B cell (primary cell): ENCODE measurements around the gene HTATIP2. TPM values are rescaled to one million over a fixed set of nuclear protein-coding genes. Genes with fewer than 3 reads are reported as not detected.

ENCODE experiments used
- ATAC-seq: fragments of 200-7000 bp; cut with Tn5 transposase; one replicate; pipeline ENCODE4 v1.10.0; 2021; ENCODE audit warnings: low read depth, mild to moderate bottlenecking, moderate number of reproducible peaks, moderate library complexity
- CTCF ChIA-PET: fragments of 350-600 bp; sonication (Branson Sonifier 250); formaldehyde crosslinking; loops from one replicate; lab custom pipeline; 2021; ENCODE audit warnings: antibody characterized with exemption, inconsistent platforms; lab: Charles Lee
- POLR2A ChIA-PET: fragments of 350-600 bp; sonication (Branson Sonifier 250); formaldehyde crosslinking; loops from one replicate; lab custom pipeline; 2021; ENCODE audit warnings: antibody characterized with exemption; lab: Charles Lee
- DNase-seq: peaks from one replicate; pipeline ENCODE4 v3.0.0; 2013
- H2AFZ ChIP-seq: 2 replicates; pipeline ENCODE4 v1.6.1; 2012; ENCODE audit warnings: mild to moderate bottlenecking, low read depth, low read length; ENCODE audit not compliant: insufficient read depth, poor library complexity, severe bottlenecking
- H3K27ac ChIP-seq, 2 donors: 1 replicate in 1 of 2; 2 replicates in 1 of 2; pipeline ENCODE4 v1.5.1; 2012 to 2013; ENCODE audit warnings: low read length in 2 of 2, mild to moderate bottlenecking in 2 of 2, moderate library complexity in 1 of 2
- H3K27me3 ChIP-seq, 4 experiments: fragments of 200-600 bp in 1 of 4; sonication (generic) in 1 of 4; replicated peaks in 1 of 4; 1 replicate in 2 of 4; 2 replicates in 2 of 4; pipeline versions ENCODE4 v1.6.1 to v1.7.0; 2013 to 2016; ENCODE audit warnings: low read length in 3 of 4, mild to moderate bottlenecking in 2 of 4, mixed read lengths in 1 of 4, moderate library complexity in 1 of 4; ENCODE audit not compliant: insufficient read depth in 4 of 4, control insufficient read depth in 3 of 4; ENCODE audit errors: control extremely low read depth in 1 of 4
- H3K36me3 ChIP-seq, 2 experiments: replicated peaks in 1 of 2; 1 replicate in 1 of 2; 2 replicates in 1 of 2; pipeline versions ENCODE4 v1.6.1 to v1.7.1; 2013; ENCODE audit warnings: low read length in 1 of 2; ENCODE audit not compliant: insufficient read depth in 2 of 2, control insufficient read depth in 1 of 2; ENCODE audit errors: control extremely low read depth in 1 of 2, extremely low read depth in 1 of 2
- H3K4me1 ChIP-seq, 2 donors: fragments of 200-600 bp in 1 of 2; sonication (generic) in 1 of 2; 1 replicate in 1 of 2; 2 replicates in 1 of 2; pipeline versions ENCODE4 v1.5.1 to v1.6.1; 2013 to 2017; ENCODE audit warnings: low read length in 2 of 2; ENCODE audit not compliant: control insufficient read depth in 2 of 2, insufficient read depth in 2 of 2
- H3K4me2 ChIP-seq: replicated peaks from 2 replicates; pipeline ENCODE3; 2012; ENCODE audit warnings: mild to moderate bottlenecking, low read depth, low read length; ENCODE audit not compliant: poor library complexity, severe bottlenecking
- H3K4me3 ChIP-seq, 5 experiments: fragments of 200-600 bp in 1 of 5; sonication (generic) in 1 of 5; 1 replicate in 3 of 5; 2 replicates in 2 of 5; pipeline versions ENCODE4 v1.5.1 to v1.7.0; 2011 to 2016; ENCODE audit warnings: low read length in 4 of 5, mild to moderate bottlenecking in 4 of 5, low read depth in 2 of 5, control low read depth in 1 of 5, moderate library complexity in 1 of 5; ENCODE audit not compliant: insufficient read depth in 1 of 5; ENCODE audit errors: control extremely low read depth in 1 of 5, extremely low read depth in 1 of 5
- H3K79me2 ChIP-seq: fragments of 200-600 bp; sonication (generic); one replicate; pipeline ENCODE4 v1.6.0; 2016; ENCODE audit warnings: low read length; ENCODE audit not compliant: control insufficient read depth, insufficient read depth
- H3K9ac ChIP-seq: fragments of 200-600 bp; sonication (generic); 2 replicates; pipeline ENCODE4 v1.6.1; 2017; ENCODE audit warnings: mild to moderate bottlenecking, low read length, moderate library complexity
- H3K9me3 ChIP-seq, 3 donors: one replicate each; pipeline versions ENCODE4 v1.6.1 to v1.7.1; 2013; ENCODE audit warnings: low read length in 2 of 3; ENCODE audit not compliant: control insufficient read depth in 2 of 3, insufficient read depth in 1 of 3; ENCODE audit errors: control extremely low read depth in 1 of 3
- H4K20me1 ChIP-seq: 2 replicates; pipeline ENCODE4 v1.6.0; 2012; ENCODE audit warnings: mild to moderate bottlenecking, low read length; ENCODE audit not compliant: insufficient read depth, control insufficient read depth, poor library complexity, severe bottlenecking
- H3K27ac Mint-ChIP-seq: one replicate; pipeline ENCODE4 v1.8.0; 2021; ENCODE audit warnings: mixed read lengths
- H3K27me3 Mint-ChIP-seq: one replicate; pipeline ENCODE4 v1.8.0; 2021; ENCODE audit warnings: mixed read lengths
- H3K4me1 Mint-ChIP-seq: one replicate; pipeline ENCODE4 v1.8.0; 2021; ENCODE audit warnings: mixed read lengths
- H3K4me3 Mint-ChIP-seq: one replicate; pipeline ENCODE4 v1.8.0; 2021; ENCODE audit warnings: mixed read lengths
- H3K9me3 Mint-ChIP-seq: one replicate; pipeline ENCODE4 v1.8.0; 2022; ENCODE audit warnings: mixed read lengths; ENCODE audit not compliant: insufficient read depth
- EZH2 ChIP-seq: IDR thresholded peaks from 2 replicates; pipeline ENCODE4 v1.6.1; 2012; ENCODE audit warnings: borderline replicate concordance, low read depth, mild to moderate bottlenecking, moderate library complexity, low read length; ENCODE audit not compliant: insufficient read depth, poor library complexity, severe bottlenecking
- WGBS: methylation state at CpG from one replicate; pipeline ENCODE4 v1.1.5; 2013; ENCODE audit warnings: missing lambda C conversion rate; ENCODE audit not compliant: insufficient coverage; 5-methylcytosine and 5-hydroxymethylcytosine counted together
- intact Hi-C: fragments of 100-400 bp; cut with micrococcal nuclease; formaldehyde crosslinking; loops from one replicate; pipeline ENCODE4 v1.10.0; 2022
- polyA plus RNA-seq: library from polyadenylated mRNA; depleted of rRNA; stranded (reverse); fragments of >200 nt; gene quantifications from 2 replicates; pipeline ENCODE4 v1.2.3, GENCODE V29; 2012
- total RNA-seq, 2 donors: library from RNA; stranded (reverse); fragments of 120-200 nt in 1 of 2; gene quantifications; 1 replicate in 1 of 2; 2 replicates in 1 of 2; pipeline versions ENCODE4 v1.2.3 to v1.2.4, GENCODE V29; 2013 to 2022
- TF ChIP-seq, protein P1 (sequence below): fragments of 200-600 bp; IDR thresholded peaks from one replicate; pipeline ENCODE4 v1.8.0; 2022; ENCODE audit warnings: antibody characterized with exemption, mild to moderate bottlenecking

HTATIP2 gene
- total and polyA plus RNA-seq, 2 donors (not counting 1 experiment from before 2014, with no cell fraction given) = 18.2 to 31.2 TPM

DNA sequence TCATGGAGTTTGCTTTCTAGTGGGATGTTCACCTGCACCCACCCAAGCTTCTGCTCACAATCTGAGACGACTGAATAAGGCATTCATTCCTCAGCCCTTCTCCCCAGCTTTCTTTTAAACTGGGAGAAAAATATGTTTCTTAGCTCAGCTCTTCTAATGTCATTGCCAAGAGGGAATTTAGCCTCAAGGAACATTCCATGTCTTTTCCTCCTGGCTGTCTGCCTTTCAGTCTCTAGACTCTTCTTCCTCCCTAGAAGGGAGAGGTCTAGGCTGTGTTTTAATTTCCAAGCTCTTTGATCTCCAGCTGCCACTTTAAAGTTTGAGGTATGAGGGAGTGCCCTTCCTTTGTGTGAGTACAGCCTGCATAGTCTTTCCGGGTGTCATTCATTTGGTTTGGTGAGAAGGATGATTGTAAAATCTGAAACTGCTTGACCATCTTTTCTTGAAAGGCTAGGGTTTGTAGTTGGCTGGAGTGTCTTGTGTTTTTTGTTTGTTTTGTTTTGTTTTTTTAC, 11.7 kb upstream of the HTATIP2 start:
- Mint-ChIP-seq H3K27ac (no peak overlapping the region), H3K9me3 (no peaks in the 10 kb centered on the region), H3K27me3 (peaks cover 17% of the 10 kb centered on the region), H3K4me3 (no peak overlapping the region), H3K4me1 (peaks cover 4% of the 10 kb centered on the region)
- intact Hi-C loops = no loop called here
- H3K79me2 ChIP-seq = no peaks in the 10 kb centered on the region
- no peak overlapping the region for H2AFZ ChIP-seq
- POLR2A ChIA-PET = no interaction called here
- no peaks in the 10 kb centered on the region for H4K20me1 ChIP-seq
- H3K36me3 ChIP-seq = no peaks in the 10 kb centered on the region
- H3K4me1 ChIP-seq = no peaks in the 10 kb centered on the region
- no peak overlapping the region for H3K4me3 ChIP-seq
- TF ChIP-seq, protein P1, sequence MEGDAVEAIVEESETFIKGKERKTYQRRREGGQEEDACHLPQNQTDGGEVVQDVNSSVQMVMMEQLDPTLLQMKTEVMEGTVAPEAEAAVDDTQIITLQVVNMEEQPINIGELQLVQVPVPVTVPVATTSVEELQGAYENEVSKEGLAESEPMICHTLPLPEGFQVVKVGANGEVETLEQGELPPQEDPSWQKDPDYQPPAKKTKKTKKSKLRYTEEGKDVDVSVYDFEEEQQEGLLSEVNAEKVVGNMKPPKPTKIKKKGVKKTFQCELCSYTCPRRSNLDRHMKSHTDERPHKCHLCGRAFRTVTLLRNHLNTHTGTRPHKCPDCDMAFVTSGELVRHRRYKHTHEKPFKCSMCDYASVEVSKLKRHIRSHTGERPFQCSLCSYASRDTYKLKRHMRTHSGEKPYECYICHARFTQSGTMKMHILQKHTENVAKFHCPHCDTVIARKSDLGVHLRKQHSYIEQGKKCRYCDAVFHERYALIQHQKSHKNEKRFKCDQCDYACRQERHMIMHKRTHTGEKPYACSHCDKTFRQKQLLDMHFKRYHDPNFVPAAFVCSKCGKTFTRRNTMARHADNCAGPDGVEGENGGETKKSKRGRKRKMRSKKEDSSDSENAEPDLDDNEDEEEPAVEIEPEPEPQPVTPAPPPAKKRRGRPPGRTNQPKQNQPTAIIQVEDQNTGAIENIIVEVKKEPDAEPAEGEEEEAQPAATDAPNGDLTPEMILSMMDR = no peak
- no peak for TF ChIP-seq EZH2
- no peak overlapping the region for H3K27ac ChIP-seq
- no peaks in the 10 kb centered on the region for H3K9me3 ChIP-seq
- no peak overlapping the region for H3K9ac ChIP-seq
- DNase-seq (no peak), ATAC-seq (no peak)
- WGBS = 88% methylated on average over 1 of the region's 2 CpGs
- H3K4me2 ChIP-seq = no peak overlapping the region
- CTCF ChIA-PET = interaction anchor here (3.1 to 6.7 kb wide), 2 partner anchors 11 to 224 kb away, joined by 19 to 63 read pairs; partner anchors contain the start of gene HTATIP2
- H3K27me3 ChIP-seq = peaks cover 0 to 8% (median 4%) of the 10 kb centered on the region in 4 experiments

DNA sequence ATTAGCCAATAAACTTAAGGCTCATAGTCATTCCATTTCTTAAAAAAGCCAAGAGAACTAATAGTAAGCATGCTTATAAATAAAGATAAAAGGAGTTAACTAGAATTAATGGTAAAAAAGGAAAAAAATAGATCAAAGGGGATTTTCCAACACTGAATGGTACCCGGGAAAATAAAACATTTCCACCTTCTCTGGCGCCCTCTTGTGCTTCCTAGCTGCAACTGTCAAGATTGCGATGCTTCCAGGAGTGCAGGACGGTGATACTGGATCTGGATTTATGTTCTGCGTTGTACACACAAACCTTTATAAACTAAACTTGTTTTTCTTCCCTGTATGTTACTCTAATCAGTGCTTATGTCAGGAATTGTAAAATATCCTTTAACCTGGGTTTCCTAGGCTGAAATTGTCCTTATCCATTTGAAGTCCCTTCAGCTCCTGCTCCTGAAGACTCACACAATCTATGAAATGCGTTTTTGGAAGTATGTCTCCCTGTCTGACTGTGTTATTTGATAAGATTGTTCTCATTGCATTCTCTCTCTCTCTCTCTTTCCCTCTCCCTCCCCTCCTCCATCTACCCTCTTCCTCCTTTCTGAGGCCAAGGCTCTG, 9.6 kb upstream of the HTATIP2 start:
- H3K4me2 ChIP-seq = no peak overlapping the region
- no peak overlapping the region for H2AFZ ChIP-seq
- peaks cover 0 to 5% (median 4%) of the 10 kb centered on the region in 4 experiments for H3K27me3 ChIP-seq
- no peaks in the 10 kb centered on the region for H3K79me2 ChIP-seq
- H3K9ac ChIP-seq = no peak overlapping the region
- no peaks in the 10 kb centered on the region for H3K9me3 ChIP-seq
- Mint-ChIP-seq H3K4me3 (no peak overlapping the region), H3K9me3 (no peaks in the 10 kb centered on the region), H3K27ac (no peak overlapping the region), H3K4me1 (no peaks in the 10 kb centered on the region), H3K27me3 (peaks cover 15% of the 10 kb centered on the region)
- H3K27ac ChIP-seq = no peak overlapping the region
- POLR2A ChIA-PET = no interaction called here
- H3K4me1 ChIP-seq = no peaks in the 10 kb centered on the region
- intact Hi-C loops = no loop called here
- TF ChIP-seq, protein P1 = peak; percentile 81
- TF ChIP-seq EZH2 = no peak
- H3K36me3 ChIP-seq = no peaks in the 10 kb centered on the region
- no peaks in the 10 kb centered on the region for H4K20me1 ChIP-seq
- peak; percentile 31 for DNase-seq
- CTCF ChIA-PET = interaction anchor here (0.6 to 6.7 kb wide), 14 partner anchors 9 to 526 kb away, joined by 3 to 63 read pairs (median 4); partner anchors contain the start of gene HTATIP2
- no peak overlapping the region for H3K4me3 ChIP-seq
- ATAC-seq = no peak
- 0% methylated on average over 3 of the region's 6 CpGs for WGBS
